Colon (tissue), 2 donors: ENCODE results near the gene S100PBP.

Experiments
- FAIRE-seq: peaks from 2 replicates; lab custom pipeline; 2012; peaks lifted over from hg19 to GRCh38; lab: Jason Lieb, UNC
- donor health status: control.
- donor health status: control.

Gene S100PBP

GRCh38 chr1:32871364-32872191, 54.1 kb downstream of the S100PBP start:
- no peak for FAIRE-seq

DNA sequence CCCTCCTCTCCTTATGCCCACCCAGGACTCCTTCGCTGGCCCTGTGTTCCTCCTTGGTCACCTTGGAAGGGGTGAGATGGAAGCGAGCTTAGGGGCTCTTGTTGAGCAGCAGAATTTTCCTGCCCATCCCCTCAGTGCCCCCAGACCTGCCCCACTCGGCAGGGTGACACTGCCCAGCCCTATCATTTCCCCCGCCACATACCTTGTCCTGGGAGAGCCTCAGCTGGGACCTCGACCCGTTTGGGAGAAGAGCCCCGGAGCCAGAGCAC, 54.7 kb downstream of the S100PBP start:
- no peak for FAIRE-seq

- no peak for FAIRE-seq
Measured at GRCh38 chr1:32873484-32873883, 56.0 kb downstream of the S100PBP start.

DNA sequence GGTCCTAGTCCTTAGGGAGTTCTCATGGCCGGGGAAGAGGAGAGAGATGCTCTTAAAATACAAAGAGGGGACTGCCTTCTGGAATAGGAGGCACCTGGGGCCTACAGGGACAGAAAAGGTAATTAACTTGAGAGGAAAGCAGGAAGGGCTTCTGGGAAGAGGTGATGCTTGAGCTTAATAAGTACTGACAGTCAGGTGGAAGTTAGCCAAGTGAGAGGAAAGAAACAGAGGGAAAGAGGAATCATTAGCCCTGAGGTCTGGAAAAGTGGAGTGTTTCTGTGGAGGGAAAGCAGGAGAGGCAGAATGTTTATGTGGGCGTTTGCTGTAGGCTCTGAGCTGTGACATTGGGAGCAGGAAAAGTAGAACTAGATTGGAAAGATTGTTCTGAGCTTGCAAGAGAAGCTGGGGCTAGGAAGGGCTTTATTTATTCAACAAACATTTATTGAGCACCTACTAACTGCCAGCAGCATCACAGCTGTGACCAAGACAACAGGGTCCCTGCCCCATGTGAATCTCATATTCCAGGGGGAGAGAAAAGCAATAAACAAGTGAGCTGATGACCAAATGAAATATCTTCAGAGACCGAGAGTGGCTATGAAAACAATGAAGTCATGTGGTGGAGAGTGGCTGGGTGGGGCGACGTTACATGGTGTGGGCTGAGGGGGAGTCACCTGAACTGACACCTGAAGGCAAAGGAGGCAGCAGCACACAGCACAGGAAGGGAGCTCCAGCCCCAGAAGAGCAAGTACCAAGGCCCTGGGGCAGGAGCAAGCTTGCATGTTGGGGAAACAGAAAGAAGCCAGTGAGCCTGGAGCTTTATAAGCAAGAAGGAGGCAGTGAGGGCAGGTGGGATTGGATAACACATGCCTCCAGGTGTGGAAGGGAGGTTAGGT, 57.7 kb downstream of the S100PBP start:
- no peak for FAIRE-seq

DNA sequence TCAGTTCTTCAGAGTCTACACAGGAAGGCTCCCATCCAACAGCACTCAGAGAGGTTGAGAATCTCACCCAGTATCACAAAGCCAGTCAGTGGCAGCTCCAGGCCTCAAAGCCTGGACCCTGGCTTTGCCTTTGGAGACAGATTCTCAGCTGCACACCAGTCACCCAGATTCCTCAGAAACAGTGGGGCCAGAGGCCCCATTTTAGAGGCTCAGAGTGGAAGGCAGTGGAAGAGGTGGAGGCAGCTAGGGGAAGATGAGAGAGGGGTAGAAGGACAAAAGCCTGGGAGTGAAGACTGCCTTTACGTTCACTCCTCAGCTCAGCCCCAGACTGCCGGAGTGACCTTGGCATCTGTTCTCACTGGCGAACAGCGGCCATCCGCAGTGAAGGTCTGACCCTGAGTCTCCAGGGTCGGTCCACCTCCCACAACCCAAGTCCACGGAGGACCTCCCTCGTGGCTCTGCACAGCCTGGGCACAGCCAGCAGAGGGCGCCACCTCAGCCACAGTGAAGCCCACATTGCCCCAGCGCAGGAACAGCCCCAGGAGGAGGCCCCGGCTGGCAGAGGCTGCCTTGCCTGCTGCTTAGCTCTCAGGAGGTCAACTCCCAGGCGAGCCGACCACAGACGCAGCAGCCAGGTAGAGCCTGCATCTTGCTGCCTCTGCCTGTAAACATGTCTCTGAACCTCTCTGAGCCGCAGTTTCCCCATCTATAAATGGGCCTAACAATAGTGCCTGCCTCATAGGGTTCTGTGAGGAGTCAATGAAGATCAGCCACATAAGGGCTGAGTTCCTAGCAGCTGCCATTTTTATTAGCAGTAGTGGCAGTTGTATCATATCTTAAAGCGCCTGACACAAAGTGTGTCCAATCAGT, 59.1 kb downstream of the S100PBP start:
- FAIRE-seq: no peak

- FAIRE-seq: no peak
Measured at GRCh38 chr1:32877211-32878110, 60.0 kb downstream of the S100PBP start.

- no peak for FAIRE-seq
Measured at GRCh38 chr1:32878183-32878582, 60.7 kb downstream of the S100PBP start.

DNA sequence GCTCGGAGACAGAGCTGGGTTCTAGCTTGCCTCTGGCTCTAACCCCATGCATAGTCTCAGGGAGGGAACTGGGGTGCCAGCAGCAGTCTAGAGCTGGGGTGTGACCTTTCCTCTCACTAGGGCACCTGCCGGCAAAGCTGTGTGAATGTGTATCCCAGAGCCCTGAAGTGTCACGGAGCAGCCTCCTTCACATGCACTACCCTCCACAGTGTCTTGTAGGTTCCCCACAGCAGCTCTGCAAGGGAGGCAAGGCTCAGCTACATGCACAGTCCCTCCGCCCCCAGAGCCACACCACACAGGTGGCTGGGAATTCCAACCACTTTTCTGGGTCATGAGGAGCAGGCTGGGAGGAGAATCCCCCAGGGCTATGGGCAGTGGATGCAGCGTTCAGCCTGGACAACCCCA, 61.2 kb downstream of the S100PBP start:
- FAIRE-seq: no peak

DNA sequence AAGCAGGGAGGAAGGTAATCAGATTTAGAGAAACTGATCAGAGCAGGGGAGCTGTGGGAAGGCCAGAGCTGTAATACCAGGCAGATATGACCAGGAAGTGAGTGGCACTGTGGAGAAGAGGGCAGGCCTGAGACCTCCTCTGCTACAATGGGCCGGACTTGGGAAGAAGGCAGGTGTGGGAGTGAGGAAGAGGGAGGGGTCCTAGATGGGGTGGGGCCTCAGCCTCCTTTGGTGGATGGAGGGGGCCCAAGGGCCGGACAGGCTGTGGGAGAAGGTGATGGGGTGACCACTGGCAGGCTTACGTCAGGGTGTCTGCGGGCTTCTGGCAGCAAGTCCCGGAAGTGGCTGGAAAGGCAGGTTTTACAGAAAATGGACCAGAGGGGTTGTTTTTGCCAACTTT, 63.8 kb downstream of the S100PBP start:
- no peak for FAIRE-seq

DNA sequence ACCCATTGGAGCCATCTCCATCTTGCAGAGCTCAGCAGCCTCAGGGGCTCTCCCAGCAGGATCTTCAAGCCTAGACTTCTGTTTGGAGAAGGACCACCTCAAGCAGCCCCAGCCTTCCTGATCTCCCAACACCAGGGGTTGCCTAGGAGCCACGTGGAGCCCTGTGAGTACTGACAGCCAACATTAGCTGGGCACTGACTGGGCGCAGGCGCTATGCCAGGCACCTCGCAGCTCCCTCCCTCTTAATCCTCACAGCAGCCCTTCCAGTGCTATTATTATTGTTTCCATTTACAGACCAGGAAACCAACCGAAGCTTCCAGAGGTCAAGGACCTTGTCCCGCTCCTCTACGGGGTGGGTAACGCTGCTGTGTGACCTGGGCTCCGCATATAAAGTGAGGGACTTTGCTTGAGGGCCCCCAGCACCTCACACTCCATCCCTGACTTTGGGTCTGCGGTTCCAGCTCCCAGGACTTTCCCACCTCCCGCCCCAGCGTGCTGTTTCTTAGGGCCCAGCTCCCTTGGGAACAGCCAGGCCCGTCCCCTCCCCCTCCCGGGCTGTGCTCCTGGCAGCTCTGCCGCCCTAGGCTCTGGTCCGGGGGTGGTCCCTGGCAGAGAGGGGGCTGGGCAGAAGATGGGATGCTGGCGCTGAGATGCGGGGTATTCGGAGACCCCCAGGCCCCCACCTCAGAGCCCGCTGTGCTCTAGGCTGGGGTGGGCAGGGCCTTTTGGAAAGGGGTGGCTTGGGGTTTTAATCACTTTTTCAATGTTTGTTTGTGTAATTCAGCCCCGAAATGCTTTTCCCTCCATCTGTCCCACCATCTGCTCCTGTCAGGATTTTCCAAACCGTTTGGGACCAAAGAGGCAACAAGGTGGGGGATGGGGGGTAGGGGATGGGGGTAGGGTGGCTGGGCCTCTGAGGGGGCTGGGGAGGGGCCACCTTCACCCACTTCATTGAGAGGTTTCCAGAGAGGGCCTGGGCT, 64.7 kb downstream of the S100PBP start:
- no peak for FAIRE-seq

DNA sequence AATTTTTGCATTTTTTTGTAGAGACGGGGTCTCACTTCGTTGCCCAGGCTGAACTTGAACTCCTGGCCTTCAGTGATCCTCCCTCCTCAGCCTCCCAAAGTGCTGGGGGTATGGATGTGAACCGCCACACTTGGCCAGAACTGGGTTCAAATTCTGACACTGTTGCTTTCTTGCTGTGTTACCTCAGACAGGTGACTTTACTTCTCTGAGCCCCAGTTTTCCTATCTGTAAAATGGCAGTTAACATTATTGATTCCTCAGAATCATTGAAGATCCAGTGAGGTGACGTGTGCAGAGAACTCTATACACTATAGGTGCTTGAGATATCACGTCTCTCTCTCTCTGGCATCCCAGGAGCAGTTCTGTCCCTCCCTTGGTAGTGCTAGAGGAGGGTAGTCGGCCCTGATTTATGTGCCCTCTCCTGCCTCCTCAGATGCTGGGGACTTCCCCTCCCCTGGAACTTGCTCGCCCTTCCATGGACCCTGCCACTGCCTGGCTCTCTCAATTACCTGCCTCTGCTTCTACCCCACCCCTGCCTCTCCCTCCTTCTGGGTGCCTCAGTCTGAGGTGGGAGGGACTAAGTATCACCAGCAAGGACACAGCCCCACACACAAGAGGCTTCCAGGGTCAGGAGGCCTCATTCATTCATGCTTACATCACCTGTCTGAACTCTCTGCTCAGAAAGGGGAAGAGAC, 66.0 kb downstream of the S100PBP start:
- FAIRE-seq: no peak

DNA sequence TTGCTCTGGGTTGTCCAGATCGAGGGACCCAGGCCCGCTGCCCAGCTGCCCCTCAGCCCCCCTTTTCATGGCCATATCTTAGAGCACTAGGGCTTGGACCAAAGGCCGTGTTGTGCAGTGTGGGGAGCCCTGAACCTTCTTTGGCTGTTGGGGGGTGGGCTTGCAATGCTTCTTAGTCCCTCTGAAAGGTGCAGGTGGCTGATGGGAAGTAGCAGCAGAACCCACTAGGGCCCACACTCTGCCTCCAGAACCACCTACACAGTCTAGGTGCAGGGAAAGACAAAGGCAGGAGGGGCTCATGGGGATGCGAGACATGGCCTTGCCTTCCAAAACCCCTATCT, 66.5 kb downstream of the S100PBP start:
- no peak for FAIRE-seq

DNA sequence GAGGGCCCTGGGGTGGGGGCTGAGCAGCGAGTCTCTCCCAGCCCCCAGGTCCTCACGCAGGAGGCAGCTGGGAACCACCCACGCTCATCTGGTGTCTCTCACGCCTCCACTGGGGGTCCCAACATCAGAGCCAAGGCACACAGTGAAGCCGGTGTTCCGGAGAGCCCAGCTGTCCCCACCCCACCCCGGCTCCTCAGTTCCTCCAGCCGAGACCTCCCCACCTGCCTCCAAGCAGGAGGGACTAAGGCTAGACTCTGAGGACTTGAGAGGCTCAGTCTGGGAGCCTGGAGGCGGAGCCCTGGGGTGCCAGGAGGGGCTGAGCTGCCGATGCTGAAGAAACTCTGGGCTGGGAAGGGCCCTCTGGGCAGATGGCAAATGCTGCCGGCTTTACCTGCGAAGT, 67.3 kb downstream of the S100PBP start:
- no peak for FAIRE-seq

- no peak for FAIRE-seq
Measured at GRCh38 chr1:32885676-32886003, 68.2 kb downstream of the S100PBP start.

DNA sequence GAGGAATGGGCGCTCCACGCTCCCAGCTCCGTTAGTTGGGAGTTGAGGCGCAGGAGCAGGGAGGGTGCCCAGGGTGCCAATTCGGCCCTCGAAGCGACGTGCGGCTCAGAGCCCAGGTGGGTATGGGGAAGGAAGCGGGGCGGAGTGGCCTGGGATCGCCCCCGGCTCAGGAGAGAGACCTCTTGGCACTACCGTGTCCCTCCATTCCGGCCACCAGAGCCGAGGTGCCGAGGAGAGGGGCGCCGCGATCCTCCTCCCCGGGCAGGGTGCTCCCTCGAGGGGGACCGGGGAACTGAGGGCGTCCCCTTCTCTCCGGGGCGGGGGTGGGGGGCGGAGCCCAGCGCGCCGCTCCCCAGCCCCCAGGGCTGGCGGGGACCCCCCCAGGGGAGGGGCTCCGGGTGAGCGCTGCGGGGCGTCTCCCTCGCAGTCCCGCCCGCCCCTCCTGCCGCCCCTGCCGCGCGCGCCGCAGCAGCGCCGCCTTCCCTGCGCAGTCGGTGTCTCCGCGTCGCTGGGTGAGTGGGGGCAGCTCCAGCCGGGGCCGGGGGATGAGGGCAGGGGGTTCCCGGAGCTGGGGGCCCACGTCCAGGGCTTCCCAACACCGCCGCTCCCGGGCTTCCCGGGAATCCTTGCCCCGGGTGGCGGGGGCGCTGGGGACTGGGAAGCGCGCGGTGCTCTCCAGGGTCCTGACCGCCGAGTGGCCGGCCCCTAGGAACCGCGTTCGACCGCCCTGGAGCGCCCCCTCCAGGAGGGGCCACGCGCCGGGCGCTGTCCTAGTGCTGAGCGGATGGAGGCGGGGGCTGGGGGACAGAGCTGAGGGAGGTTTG, 68.8 kb downstream of the S100PBP start, which contains the start of gene HPCA:
Gene HPCA, plus strand, starts transcription at position 488 of the 824 bp plus-strand sequence. CDS start 2,408 bp downstream, outside the sequence.
- no peak for FAIRE-seq

GRCh38 chr1:32886828-32887414, 69.5 kb downstream of the S100PBP start:
- no peak for FAIRE-seq

DNA sequence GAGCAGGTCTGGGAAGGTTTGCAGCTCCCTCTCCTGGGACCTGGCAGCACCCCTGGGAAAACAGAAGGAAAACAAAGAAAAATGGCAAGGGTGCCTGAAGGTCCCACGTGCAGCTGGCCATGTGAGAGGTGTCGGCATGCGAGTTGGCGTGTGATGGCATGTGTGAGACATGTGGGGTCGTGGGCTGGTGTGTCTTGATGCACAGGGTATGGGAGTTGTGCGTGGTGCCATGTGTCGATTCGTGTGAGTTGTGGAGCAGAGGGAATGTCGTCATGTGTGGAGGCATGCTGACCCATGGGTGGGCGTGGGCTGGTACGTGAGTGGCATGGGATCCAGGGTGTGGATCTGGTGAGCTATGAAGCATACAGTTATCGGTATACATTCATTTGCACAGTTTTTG, 70.2 kb downstream of the S100PBP start:
- no peak for FAIRE-seq

GRCh38 chr1:32888134-32888533, 70.7 kb downstream of the S100PBP start:
- FAIRE-seq: no peak
